HG02840 (cell line): ENCODE measurements around the gene KAT8.

Experiments used
- ATAC-seq: cut with Tn5 transposase; IDR thresholded peaks from one replicate; pipeline ENCODE4 v1.9.1; 2021; ENCODE audit warnings: mild to moderate bottlenecking, moderate library complexity, moderate number of reproducible peaks; ENCODE audit not compliant: unreplicated experiment, low FRiP score

Gene KAT8

GRCh38 chr16:31106509-31107464 lies 10.7 kb upstream of the KAT8 start:
- ATAC-seq, result no peak

GRCh38 chr16:31107465-31107867 lies 10.0 kb upstream of the KAT8 start:
- ATAC-seq, result no peak

DNA sequence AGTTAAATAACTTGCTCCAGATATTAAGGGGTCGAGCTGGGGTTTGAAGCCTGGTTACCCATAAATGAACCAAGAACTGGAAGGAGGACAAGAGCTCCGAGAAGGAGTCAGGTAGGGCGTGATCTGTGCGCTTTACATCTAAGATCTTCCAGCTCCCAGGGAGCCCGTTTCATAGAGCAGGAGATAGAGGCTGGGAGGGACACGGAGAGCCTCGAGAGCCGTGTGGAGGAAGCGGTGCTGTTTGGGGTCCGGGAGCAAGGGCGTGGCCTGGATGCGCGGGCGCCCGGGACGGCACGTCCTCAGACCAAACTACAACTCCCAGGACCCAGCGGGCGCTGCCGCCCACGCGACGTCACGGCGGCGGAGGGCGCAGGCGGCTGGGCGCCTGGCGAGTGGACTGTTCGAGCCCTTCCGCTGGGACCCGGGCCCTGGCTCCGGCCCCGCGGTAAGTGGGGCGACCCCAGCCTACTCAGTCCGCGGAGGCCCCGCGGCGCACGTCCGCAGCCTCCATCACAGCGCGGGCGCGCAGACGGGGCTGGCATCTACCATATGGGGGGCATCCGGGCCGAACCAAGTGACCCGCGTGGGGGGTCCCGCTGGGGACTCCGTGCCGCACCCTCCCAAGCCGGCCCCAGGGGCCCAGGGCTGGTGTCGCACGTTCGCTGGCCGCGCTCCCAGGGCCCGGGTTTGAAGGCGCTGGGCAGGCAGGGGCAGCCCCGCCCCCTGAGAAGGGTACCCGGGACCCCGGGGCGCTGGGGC lies 9.2 kb upstream of the KAT8 start, which contains the start of gene BCKDK:
Gene BCKDK (plus strand): TSS at position 352 of the 759 bp plus-strand sequence. CDS start 838 bp downstream, outside the sequence.
- ATAC-seq, result peak; percentile 74

GRCh38 chr16:31108794-31109558 lies 8.5 kb upstream of the KAT8 start:
- peak; percentile 3 for ATAC-seq

GRCh38 chr16:31109622-31110021 lies 7.8 kb upstream of the KAT8 start:
- ATAC-seq, result no peak

DNA sequence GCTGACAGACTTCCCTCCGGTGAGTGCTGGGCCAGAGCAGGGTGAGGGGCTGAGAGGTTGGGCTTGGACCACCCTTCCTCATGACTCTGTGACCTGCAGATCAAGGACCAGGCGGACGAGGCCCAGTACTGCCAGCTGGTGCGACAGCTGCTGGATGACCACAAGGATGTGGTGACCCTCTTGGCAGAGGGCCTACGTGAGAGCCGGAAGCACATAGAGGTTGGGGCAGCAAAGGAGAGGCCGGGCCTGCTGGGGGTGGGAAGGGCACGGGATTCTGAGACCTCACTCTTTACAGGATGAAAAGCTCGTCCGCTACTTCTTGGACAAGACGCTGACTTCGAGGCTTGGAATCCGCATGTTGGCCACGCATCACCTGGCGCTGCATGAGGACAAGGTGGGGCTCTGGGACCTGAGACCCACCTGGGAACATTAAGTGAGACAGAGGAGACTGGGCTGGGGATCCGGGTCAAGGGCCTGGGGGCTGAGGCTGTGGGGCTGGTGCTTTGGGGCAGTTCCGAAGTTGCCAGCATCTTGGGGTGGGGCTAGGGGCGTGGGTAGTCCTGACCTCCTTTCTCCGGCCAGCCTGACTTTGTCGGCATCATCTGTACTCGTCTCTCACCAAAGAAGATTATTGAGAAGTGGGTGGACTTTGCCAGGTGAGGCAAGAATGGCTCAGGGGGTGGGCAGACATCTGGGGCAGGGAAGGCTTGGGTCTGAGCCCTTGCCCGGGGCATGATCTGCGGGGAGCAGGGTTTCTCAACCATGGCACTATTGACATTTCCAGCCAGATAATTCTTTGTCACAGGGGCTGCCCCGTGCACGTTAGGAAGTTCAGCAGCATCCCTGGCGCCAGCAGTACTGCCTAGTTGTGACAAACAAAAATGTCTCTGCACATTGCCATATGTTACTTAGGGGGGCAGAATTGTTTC lies 7.1 kb upstream of the KAT8 start:
- ATAC-seq, result no peak

GRCh38 chr16:31111881-31112466 lies 5.5 kb upstream of the KAT8 start:
- ATAC-seq, result no peak

DNA sequence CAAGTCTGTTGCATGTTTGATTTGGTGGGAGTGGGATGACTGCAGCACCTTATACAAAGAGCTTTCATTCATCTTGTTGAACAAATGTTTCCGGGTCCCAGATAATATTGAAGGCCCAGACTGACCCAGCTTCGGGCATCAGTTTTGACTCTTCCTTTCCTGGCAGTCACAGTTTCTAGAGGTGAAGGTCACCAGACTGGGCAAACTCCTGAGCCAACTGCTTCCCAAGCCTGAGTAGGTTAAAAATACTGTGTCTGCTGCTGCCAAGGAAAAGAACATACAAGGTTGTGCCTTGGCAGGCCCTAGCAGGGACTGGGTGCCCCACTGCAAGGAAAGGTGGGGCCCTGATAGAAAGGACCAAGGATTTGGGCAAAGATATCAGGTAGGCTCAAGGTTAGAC lies 4.8 kb upstream of the KAT8 start:
- ATAC-seq, result no peak

GRCh38 chr16:31113121-31114120 lies 4.0 kb upstream of the KAT8 start:
- ATAC-seq, result no peak

DNA sequence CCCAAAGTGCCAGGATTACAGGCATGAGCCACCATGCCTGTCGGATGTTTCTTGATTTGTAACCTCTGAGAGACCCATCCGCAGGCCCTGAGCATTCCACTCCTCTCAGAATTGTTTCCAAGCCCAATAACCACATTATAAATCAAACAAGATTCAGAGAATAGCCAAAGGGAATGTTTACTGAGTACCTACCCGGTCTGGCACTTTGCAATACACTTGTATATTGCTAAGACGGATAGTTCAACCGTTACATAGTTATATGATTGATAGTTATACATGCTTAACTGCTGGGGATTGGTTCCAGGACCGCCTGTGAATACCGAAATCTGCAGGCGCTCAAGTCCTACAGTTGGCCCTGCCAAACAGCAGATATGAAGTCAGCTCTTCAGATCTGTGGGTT lies 3.0 kb upstream of the KAT8 start:
- no peak for ATAC-seq

GRCh38 chr16:31118223-31119155 lies 1.0 kb downstream of the KAT8 start:
- ATAC-seq, result no peak

- ATAC-seq, result no peak
Measured at GRCh38 chr16:31120129-31120528, 2.7 kb downstream of the KAT8 start.

DNA sequence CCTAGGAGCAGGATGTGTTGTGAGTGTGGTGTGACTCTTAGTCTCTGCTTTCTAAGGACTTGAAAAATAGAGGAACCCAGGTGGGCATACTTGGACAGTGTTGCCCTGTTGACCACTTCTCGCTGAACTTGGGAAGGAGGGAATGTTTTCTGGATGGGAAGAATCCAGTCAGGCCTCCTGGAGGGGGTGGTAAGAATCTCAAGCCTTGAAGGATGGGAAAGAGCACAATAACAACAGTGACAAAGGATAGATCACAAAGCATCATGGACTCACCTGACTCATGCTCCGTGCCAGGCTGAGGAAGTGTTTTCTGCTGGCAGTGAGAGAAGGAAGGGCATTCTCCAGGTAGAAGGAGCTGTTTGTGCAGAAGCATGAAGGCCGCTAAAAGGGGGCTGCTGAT lies 8.4 kb downstream of the KAT8 start:
- ATAC-seq, result no peak

DNA sequence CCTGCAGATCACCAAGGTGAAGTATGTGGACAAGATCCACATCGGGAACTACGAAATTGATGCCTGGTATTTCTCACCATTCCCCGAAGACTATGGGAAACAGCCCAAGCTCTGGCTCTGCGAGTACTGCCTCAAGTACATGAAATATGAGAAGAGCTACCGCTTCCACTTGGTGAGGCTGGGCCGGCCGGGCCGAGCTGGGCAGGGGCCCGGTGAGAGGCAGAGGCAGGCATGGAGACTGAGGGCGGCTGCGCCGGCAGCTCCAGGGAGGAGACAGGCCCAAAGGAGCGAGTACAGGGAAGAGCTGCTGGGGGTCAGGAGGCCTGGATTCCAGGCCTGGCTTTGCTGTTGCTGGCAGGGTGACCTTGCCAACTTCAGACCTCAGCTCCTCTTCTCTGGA lies 9.7 kb downstream of the KAT8 start:
- no peak for ATAC-seq

DNA sequence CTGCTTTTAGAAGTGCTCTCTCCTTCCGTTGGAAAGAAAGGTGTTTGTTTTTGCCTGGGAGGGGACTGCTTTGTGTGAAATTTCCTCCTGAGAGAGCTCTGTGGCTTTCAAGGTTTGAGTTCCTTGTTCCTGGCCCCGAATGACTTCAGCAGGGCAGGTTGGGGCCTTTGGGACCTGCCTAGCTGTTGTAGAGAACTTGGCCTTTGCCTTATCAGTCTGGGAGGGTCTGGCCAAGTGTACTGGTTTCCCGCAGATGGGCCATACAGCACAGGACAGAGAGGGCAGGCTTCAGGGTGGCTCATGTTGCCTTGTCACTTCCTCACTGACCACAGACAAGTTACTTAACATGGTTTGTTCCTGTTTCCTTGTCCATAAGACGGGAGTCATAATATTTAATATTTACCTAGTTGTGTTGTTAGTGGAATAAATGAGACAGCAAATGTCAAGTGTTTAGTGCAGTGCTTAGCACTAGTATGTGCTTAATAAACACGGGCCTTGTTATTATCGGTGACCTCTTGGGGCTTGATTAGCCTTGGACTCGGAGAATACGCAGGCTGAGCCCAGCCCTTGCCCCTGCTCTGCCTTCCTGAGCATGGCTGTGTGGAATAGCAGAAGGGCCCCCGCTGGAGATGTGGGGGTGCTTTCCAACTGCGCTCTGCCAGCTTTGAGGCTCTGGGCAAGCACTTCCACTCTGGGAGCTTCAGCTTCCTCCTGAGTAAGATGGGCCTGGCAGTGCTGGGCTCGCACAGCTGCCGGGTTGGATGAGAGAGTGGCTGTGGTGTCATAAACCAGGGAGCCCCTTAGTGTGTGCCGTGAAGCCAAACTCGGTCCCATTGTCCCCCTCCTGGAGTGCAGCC lies 11.5 kb downstream of the KAT8 start:
- no peak for ATAC-seq
